ENCODE results near the gene BOK.

BOK gene

GRCh38 chr2:241609859-241610793 lies 51.6 kb downstream of the BOK start:
- peak overlapping the region; percentile 70 to 87 for H3K4me3 Mint-ChIP-seq
- H3K9me3 Mint-ChIP-seq, result no peaks in the 10 kb centered on the region
- peak overlapping the region; percentile 41 to 74 for H3K27ac Mint-ChIP-seq

DNA sequence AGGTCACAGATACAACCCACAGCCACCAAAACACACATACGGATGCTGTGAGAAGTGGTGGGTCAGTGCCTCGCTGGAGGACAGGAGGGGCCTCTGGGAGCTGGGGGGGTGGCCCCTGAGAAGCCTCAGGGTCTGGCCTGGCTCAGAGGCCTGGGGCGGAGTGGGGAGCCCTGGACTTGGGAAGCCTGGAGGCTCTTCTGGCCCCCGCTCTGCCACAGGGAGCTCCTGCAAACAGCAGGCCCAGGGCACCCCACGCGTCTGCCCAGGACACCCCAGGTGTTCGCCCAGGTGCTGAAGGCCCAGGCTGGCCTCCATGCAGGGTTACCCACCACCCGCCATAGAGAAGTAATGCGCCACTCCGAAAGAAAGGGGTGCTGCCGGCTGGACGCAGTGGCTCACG lies 52.5 kb downstream of the BOK start:
- Mint-ChIP-seq H3K4me3 (peak overlapping the region; percentile 70 to 87), H3K4me1 (peaks cover 27% of the 10 kb centered on the region), H3K27ac (no peak overlapping the region), H3K9me3 (no peaks in the 10 kb centered on the region), H3K27me3 (no peaks in the 10 kb centered on the region)
- DNase-seq (no peak), ATAC-seq (no peak)

More at GRCh38 chr2:241609859-241610793, 51.6 kb downstream of the BOK start:
- Mint-ChIP-seq H3K27me3 (no peaks in the 10 kb centered on the region), H3K4me1 (peaks cover 22% of the 10 kb centered on the region)
- ATAC-seq, result peak; percentile 98
- DNase-seq, result peak; percentile 91 to 93

DNA sequence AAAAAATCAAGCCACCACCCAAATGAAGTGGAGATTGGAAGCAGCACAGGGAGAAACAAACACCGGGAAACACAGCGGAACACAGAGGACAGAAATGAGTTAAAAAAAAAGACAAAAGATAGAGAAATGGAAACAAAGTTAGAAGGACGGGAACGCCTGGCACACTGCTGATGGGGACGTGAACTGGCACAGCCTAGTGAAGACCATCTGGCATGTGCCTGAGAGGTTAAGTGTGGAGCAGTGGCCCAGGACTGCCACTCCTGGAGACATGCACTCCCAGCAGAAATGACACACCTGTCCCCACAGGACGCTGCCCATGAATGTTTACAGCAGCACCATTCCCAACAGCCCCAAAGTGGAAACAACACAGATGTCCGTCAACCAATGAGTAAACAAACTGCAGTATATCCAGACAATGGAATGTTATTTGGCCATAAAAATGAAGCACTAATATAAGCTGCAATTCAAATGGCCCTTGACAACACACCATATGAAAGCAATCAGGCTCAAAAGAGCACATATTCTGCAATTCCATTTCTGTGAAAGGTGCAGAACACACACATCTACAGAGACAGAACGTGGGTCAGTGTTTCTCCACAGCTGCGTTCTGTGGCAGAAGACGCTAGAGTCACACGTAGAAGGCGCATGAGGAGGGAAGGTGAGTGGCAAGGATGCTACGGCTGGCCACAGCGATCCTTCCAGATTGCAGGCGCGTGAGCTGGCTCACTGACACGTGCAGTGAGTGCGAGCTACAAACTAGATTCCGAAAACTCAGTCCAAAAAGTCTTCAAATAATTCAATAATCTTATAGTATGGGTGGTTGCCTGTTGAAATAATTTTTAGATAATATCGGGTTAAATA lies 53.8 kb downstream of the BOK start:
- no peak for ATAC-seq
- Mint-ChIP-seq H3K27me3 (no peaks in the 10 kb centered on the region), H3K9me3 (no peaks in the 10 kb centered on the region), H3K4me1 (peaks cover 41% of the 10 kb centered on the region), H3K4me3 (no peak overlapping the region), H3K27ac (no peak overlapping the region)
- DNase-seq, result no peak

DNA sequence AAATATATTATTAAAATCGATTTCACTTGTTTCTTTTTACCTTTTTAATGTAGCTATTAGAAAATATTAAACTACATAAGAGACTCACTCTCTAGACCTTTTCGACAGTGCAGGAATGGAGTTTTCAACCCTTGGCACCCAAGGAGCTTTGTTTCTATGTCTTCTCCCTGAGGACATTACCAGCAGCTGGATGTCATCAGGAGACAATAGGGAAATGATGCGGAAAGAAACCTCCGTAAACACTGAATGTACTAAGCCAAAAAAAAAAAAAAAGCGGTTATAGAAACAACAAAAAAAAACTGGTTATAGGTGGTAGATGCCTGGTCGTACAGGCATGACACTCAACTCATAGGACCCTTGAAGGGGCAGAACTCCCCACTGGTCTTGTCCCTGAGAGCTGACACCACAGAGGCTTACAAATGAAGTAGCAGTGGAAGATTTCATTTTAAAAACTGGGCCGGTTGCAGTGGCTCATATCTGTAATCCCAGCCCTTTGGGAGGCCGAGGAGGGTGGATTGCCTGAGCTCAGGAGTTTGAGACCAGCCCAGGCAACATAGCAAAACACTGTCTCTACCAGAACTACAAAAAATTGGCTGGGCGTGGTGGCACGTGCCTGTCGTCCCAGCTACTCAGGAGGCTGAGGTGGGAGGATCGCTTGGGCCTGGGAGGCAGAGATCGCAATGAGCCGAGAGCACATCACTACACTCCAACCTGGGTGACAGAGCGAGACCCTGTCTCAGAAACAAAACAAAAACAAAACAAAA lies 54.7 kb downstream of the BOK start:
- H3K27me3 Mint-ChIP-seq, result no peaks in the 10 kb centered on the region
- no peak overlapping the region for H3K4me3 Mint-ChIP-seq
- DNase-seq (no peak), ATAC-seq (no peak)
- peaks cover 49% of the 10 kb centered on the region for H3K4me1 Mint-ChIP-seq
- H3K27ac Mint-ChIP-seq, result peak overlapping the region in 1 of 2 donors; percentile 8
- no peaks in the 10 kb centered on the region for H3K9me3 Mint-ChIP-seq

DNA sequence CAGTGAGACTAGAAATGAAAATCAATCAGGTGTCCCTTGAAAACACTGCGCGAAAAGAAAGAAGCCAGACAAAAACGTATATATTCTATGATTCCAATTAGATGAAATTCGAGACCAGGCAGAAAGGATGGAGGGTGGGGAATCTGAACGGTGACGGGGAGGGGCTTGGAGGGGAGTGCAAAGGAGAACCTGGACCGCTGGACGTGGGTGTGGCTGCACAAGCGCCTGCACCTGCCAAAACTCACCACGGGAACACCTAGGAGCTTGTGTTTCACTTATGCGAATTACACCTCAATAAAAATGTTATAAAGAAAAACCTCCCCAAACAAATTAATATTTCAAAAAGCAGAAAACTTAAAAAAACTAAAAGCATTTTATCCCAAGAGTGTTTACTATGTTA lies 56.5 kb downstream of the BOK start:
- Mint-ChIP-seq H3K27ac (peak overlapping the region in 1 of 2 donors; percentile 9), H3K4me1 (peaks cover 50% of the 10 kb centered on the region), H3K27me3 (no peaks in the 10 kb centered on the region), H3K4me3 (no peak overlapping the region), H3K9me3 (peaks cover 0 to 8% of the 10 kb centered on the region in 2 donors)
- ATAC-seq (no peak), DNase-seq (no peak)

GRCh38 chr2:241615522-241616052 lies 57.0 kb downstream of the BOK start:
- no peak for DNase-seq
- H3K4me3 Mint-ChIP-seq, result peak overlapping the region; percentile 22 to 25
- H3K27me3 Mint-ChIP-seq, result no peaks in the 10 kb centered on the region
- no peak overlapping the region for H3K27ac Mint-ChIP-seq
- peaks cover 50% of the 10 kb centered on the region for H3K4me1 Mint-ChIP-seq
- peaks cover 0 to 13% of the 10 kb centered on the region in 2 donors for H3K9me3 Mint-ChIP-seq
- no peak for ATAC-seq

DNA sequence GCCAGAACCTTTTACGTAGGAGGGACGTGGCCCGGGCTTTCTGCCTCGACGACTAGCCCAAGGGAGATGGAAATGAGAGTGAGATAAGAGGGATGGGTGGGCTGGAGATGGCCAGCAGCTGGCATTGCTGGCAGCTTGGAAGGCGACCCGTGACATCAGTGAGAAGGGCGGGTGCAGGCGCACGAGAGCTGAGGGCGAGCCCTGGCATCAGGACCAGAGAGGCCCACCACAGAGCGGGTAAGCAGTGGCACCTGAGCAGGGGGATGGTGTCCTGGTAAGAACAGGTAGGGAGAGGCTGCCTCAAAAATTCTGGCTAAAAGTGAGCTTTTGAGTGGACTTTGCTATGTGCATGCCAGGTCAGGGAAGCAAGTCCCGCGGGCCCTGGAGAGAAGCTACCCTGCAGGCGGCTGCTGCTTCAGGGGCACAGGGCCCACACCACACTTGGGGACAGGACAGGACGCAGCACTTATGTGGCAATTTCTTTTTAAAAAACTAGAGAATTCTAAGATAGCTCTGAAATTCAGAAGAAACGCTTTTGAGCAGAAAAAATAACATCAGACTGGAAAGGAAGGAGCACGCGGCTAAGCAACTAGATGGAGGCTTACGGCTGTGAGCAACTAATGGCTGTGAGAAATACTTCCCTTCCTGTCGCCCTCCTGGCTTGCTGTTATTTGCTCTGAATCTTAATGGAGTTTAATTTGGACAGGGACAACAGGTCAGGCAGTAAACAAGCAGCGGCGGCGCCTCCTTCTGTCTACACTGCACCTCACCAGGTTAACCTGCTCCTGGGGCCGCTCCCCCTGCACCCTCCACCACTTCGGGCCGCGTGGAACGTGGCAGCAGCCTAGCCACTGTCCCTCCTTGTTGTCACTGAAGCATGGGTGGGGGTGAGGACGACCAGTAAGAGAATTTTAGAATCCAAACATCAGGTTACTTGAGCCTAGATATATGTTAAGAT lies 57.9 kb downstream of the BOK start:
- peak overlapping the region; percentile 22 to 42 for H3K4me3 Mint-ChIP-seq
- peaks cover 56% of the 10 kb centered on the region for H3K4me1 Mint-ChIP-seq
- no peaks in the 10 kb centered on the region for H3K27me3 Mint-ChIP-seq
- ATAC-seq (no peak), DNase-seq (no peak)
- H3K27ac Mint-ChIP-seq, result peak overlapping the region in 1 of 2 donors; percentile 82
- H3K9me3 Mint-ChIP-seq, result peaks cover 0 to 17% of the 10 kb centered on the region in 2 donors

- DNase-seq (peak; percentile 23 to 31), ATAC-seq (peak; percentile 58)
- H3K4me1 Mint-ChIP-seq, result peaks cover 60% of the 10 kb centered on the region
- H3K9me3 Mint-ChIP-seq, result peaks cover 0 to 17% of the 10 kb centered on the region in 2 donors
- H3K4me3 Mint-ChIP-seq, result peak overlapping the region; percentile 81 to 85
- H3K27me3 Mint-ChIP-seq, result no peaks in the 10 kb centered on the region
- peak overlapping the region; percentile 91 to 92 for H3K27ac Mint-ChIP-seq
Measured at GRCh38 chr2:241617431-241618154, 59.0 kb downstream of the BOK start.

DNA sequence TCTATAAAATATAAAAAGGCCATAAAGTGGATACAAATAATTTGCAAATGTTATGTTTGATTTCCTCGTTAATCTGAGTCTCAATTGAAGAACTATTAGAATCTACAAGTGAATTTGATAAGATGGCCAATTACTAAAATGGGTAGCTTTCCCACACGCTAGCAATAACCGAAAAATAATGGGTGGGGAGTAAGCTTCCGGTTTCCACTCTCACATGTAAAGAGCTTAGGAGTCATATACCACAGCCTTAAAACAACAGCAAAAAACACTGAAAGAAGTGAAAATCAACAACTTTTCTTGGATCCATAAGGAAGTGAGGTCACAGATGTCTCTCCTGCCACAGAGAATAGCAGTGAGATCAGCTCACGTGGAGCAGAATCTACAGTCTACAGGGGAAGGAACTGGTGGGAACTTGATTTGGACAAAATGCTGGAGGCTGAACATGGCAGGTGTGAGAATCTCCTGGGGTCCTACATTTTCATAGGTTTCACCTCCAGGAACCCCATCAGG lies 59.8 kb downstream of the BOK start:
- Mint-ChIP-seq H3K27ac (peak overlapping the region in 1 of 2 donors; percentile 91), H3K4me1 (peaks cover 60% of the 10 kb centered on the region), H3K9me3 (peaks cover 0 to 17% of the 10 kb centered on the region in 2 donors), H3K27me3 (no peaks in the 10 kb centered on the region), H3K4me3 (peak overlapping the region; percentile 81 to 85)
- ATAC-seq (no peak), DNase-seq (no peak)

DNA sequence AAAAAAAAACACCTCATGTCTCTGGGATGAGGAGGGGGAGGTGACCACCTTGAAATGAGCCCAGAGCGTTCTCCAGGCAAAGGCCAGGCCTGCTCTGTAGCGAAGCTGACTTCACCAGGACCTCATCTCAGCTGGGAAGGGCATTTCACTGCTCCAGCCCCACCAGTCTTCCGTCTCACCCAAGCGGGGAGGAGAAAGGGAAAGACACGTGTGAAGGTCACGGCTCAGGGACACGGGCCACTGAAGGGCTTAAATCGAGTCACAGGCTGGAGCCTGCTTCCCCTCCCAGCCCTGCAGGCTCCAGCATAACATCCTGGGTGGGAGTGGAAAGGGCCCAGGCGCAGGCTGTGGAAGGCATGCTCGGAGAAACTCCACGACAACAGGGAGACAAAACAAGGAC lies 60.3 kb downstream of the BOK start:
- ATAC-seq (no peak), DNase-seq (no peak)
- H3K27ac Mint-ChIP-seq, result no peak overlapping the region
- no peak overlapping the region for H3K4me3 Mint-ChIP-seq
- no peaks in the 10 kb centered on the region for H3K27me3 Mint-ChIP-seq
- peaks cover 60% of the 10 kb centered on the region for H3K4me1 Mint-ChIP-seq
- peaks cover 0 to 17% of the 10 kb centered on the region in 2 donors for H3K9me3 Mint-ChIP-seq

DNA sequence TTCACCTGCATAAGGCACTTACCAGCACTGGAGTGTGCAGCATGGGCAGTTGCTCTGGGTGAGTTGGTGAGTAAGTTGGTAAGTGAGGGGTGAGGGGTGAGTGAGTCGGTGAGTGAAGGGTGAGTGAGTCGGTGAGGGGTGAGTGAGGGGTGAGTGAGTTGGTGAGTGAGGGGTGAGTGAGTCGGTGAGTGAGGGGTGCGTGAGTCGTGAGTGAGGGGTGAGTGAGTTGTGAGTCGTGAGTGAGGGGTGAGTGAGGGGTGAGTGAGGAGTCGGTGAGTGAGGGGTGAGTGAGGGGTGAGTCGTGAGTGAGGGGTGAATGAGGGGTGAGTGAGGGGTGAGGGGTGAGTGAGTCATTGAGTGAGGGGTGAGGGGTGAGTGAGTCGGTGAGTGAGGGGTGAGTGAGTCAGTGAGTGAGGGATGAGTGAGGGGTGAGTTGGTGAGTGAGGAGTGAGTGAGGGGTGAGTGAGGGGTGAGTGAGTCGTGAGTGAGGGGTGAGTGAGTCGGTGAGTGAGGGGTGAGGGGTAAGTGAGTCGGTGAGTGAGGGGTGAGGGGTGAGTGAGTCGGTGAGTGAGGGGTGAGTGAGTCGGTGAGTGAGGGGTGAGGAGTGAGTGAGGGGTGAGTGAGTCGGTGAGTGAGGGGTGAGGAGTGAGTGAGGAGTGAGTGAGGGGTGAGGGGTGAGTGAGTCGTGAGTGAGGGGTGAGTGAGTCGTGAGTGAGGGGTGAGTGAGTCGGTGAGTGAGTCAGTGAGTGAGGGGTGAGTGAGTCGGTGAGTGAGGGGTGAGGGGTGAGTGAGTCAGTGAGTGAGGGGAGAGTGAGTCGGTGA lies 61.3 kb downstream of the BOK start:
- Mint-ChIP-seq H3K4me1 (peaks cover 60% of the 10 kb centered on the region), H3K9me3 (peaks cover 0 to 17% of the 10 kb centered on the region in 2 donors), H3K27ac (peak overlapping the region in 1 of 2 donors; percentile 92), H3K27me3 (no peaks in the 10 kb centered on the region), H3K4me3 (no peak overlapping the region)
- no peak for DNase-seq
- ATAC-seq, result no peak

- peak; percentile 91 for ATAC-seq
- Mint-ChIP-seq H3K27me3 (no peaks in the 10 kb centered on the region), H3K4me3 (no peak overlapping the region), H3K4me1 (peaks cover 60% of the 10 kb centered on the region), H3K9me3 (peaks cover 0 to 17% of the 10 kb centered on the region in 2 donors), H3K27ac (no peak overlapping the region)
- peak; percentile 26 to 77 for DNase-seq
Measured at GRCh38 chr2:241620419-241620769, 61.8 kb downstream of the BOK start.

Measured in stimulated activated naive CD8-positive, alpha-beta T cell treated with anti-CD3 and anti-CD28 coated beads, Interleukin-15, amount 100 ng/mL, for 72 hours (primary cell).